GM21381 (cell line): ENCODE measurements around the gene GNB1L.
A peak's percentile ranks its signal among the peaks of the same experiment; 100 is the strongest.

Experiments
- ATAC-seq: cut with Tn5 transposase; IDR thresholded peaks from one replicate; pipeline ENCODE4 v1.9.1; 2021; ENCODE audit warnings: mild to moderate bottlenecking, moderate library complexity; ENCODE audit not compliant: unreplicated experiment

Gene GNB1L

GRCh38 chr22:19854778-19855503 lies at the start of gene GNB1L, which contains the start of gene RTL10:
GNB1L (minus strand) TSS chr22:19854874; CDS start chr22:19821355, 33,519 bp downstream.
RTL10 (minus strand) TSS chr22:19854874; CDS start chr22:19852261, 2,613 bp downstream.
- peak; percentile 80 for ATAC-seq

GRCh38 chr22:19904174-19904856 lies 49.6 kb upstream of the GNB1L start:
- ATAC-seq = no peak

GRCh38 chr22:19903513-19903912 lies 48.8 kb upstream of the GNB1L start:
- no peak for ATAC-seq

- ATAC-seq = no peak
Measured at GRCh38 chr22:19903031-19903430, 48.4 kb upstream of the GNB1L start.

- no peak for ATAC-seq
Measured at GRCh38 chr22:19902245-19902715, 47.6 kb upstream of the GNB1L start.

GRCh38 chr22:19901577-19902244 lies 47.0 kb upstream of the GNB1L start:
- no peak for ATAC-seq

- ATAC-seq = no peak
Measured at GRCh38 chr22:19900707-19901436, 46.2 kb upstream of the GNB1L start.

- no peak for ATAC-seq
Measured at GRCh38 chr22:19898831-19899567, 44.3 kb upstream of the GNB1L start.

GRCh38 chr22:19898145-19898544 lies 43.5 kb upstream of the GNB1L start:
- no peak for ATAC-seq

GRCh38 chr22:19897726-19898125 lies 43.1 kb upstream of the GNB1L start:
- no peak for ATAC-seq

GRCh38 chr22:19896665-19897355 lies 42.1 kb upstream of the GNB1L start:
- no peak for ATAC-seq

- no peak for ATAC-seq
Measured at GRCh38 chr22:19895160-19895849, 40.6 kb upstream of the GNB1L start.

- ATAC-seq = no peak
Measured at GRCh38 chr22:19893363-19893762, 38.7 kb upstream of the GNB1L start.

GRCh38 chr22:19892925-19893324 lies 38.3 kb upstream of the GNB1L start:
- no peak for ATAC-seq

GRCh38 chr22:19892257-19892879 lies 37.7 kb upstream of the GNB1L start:
- no peak for ATAC-seq

GRCh38 chr22:19891317-19892256 lies 36.9 kb upstream of the GNB1L start:
- ATAC-seq = no peak

GRCh38 chr22:19890502-19891316 lies 36.0 kb upstream of the GNB1L start:
- no peak for ATAC-seq
